K562 (cell line): ENCODE results near the gene GPR107. TPM values are rescaled to one million over a fixed set of nuclear protein-coding genes. Genes with fewer than 3 reads are reported as not detected.

Experiments
- ARID2 ChIP-seq: fragments of 450-650 bp; IDR thresholded peaks from 2 replicates; pipeline ENCODE4 v1.6.1; 2017; ENCODE audit warnings: antibody characterized with exemption, mild to moderate bottlenecking
- DIDO1 ChIP-seq: fragments of 450-650 bp; IDR thresholded peaks from 2 replicates; pipeline ENCODE4 v1.6.1; 2016; ENCODE audit warnings: low read depth, missing biosample characterization, missing genetic modification characterization
- E2F6 ChIP-seq, 2 experiments: IDR thresholded peaks; 2 replicates each; pipeline ENCODE4 v1.6.1; 2011; ENCODE audit warnings: borderline replicate concordance in 1 of 2, control low read depth in 1 of 2, low read depth in 1 of 2, low read length in 1 of 2, mild to moderate bottlenecking in 1 of 2, mixed read lengths in 1 of 2, moderate library complexity in 1 of 2; ENCODE audit not compliant: insufficient read depth in 1 of 2, insufficient read length in 1 of 2, poor library complexity in 1 of 2, severe bottlenecking in 1 of 2; ENCODE audit errors: extremely low read depth in 1 of 2
- HBP1 ChIP-seq: fragments of 450-650 bp; formaldehyde crosslinking; IDR thresholded peaks from 2 replicates; pipeline ENCODE4 v1.4.0; 2022; ENCODE audit warnings: missing genetic modification characterization
- PCBP2 ChIP-seq: fragments of 200-400 bp; formaldehyde crosslinking; IDR thresholded peaks from 2 replicates; pipeline ENCODE4 v1.6.1; 2018; ENCODE audit warnings: low read length, low read depth, mild to moderate bottlenecking, moderate library complexity; ENCODE audit not compliant: poor library complexity, severe bottlenecking
- RBM34 ChIP-seq: fragments of 200-400 bp; formaldehyde crosslinking; IDR thresholded peaks from 2 replicates; pipeline ENCODE4 v1.6.1; 2018; ENCODE audit warnings: low read length, borderline replicate concordance; ENCODE audit not compliant: insufficient read depth
- SIRT6 ChIP-seq: IDR thresholded peaks from one replicate; pipeline ENCODE4 v1.6.1; 2012; ENCODE audit warnings: low read depth, mild to moderate bottlenecking, control low read depth, inconsistent platforms, low read length, moderate library complexity
- TEAD4 ChIP-seq, 2 experiments: sonication (generic) in 1 of 2; formaldehyde crosslinking in 1 of 2; IDR thresholded peaks; 2 replicates each; pipeline versions ENCODE4 v1.6.1 to v1.8.0; 2012 to 2022; ENCODE audit warnings: borderline replicate concordance in 1 of 2, inconsistent platforms in 1 of 2, low read length in 1 of 2, mild to moderate bottlenecking in 1 of 2, missing genetic modification reagents in 1 of 2
- TFAP4 ChIP-seq: sonication (generic); formaldehyde crosslinking; IDR thresholded peaks from 2 replicates; pipeline ENCODE4 v1.8.0; 2022; ENCODE audit warnings: missing genetic modification reagents, mild to moderate bottlenecking, moderate library complexity, borderline replicate concordance
- TRIM25 ChIP-seq: fragments of 450-650 bp; IDR thresholded peaks from 2 replicates; pipeline ENCODE4 v1.7.0; 2016; ENCODE audit warnings: borderline replicate concordance
- ZBTB17 ChIP-seq: fragments of 450-650 bp; formaldehyde crosslinking; IDR thresholded peaks from 2 replicates; pipeline ENCODE4 v1.4.0; 2020; ENCODE audit warnings: mild to moderate bottlenecking
- ZKSCAN3 ChIP-seq: fragments of 250-450 bp; sonication (Bioruptor Pico); IDR thresholded peaks from 2 replicates; pipeline ENCODE4 v1.4.0; 2020
- ZNF140 ChIP-seq: fragments of 250-450 bp; sonication (Bioruptor Pico); IDR thresholded peaks from 2 replicates; pipeline ENCODE4 v1.8.0; 2021; ENCODE audit warnings: moderate library complexity, mild to moderate bottlenecking, inconsistent platforms
- ZNF583 ChIP-seq: fragments of 250-450 bp; sonication (Bioruptor Pico); IDR thresholded peaks from 2 replicates; pipeline ENCODE4 v1.4.0; 2020
- ZNF668 ChIP-seq: fragments of 250-450 bp; sonication (Bioruptor Pico); IDR thresholded peaks from 2 replicates; pipeline ENCODE4 v1.8.0; 2022; ENCODE audit warnings: mild to moderate bottlenecking, inconsistent platforms
- ZNF766 ChIP-seq: fragments of 200-800 bp; sonication (Bioruptor generic); conservative IDR thresholded peaks from 2 replicates; pipeline ENCODE4 v1.6.1; 2016; ENCODE audit warnings: missing genetic modification characterization, missing compliant biosample characterization
- polyA plus RNA-seq, 8 experiments: library from polyadenylated mRNA; depleted of rRNA in 4 of 8; stranded (reverse) in 5 of 8; unstranded in 3 of 8; fragments of >200 nt; fragmentation: Nextera tagmentation in 2 of 8; fragmentation: Illumina TruSeq in 1 of 8; extraction: Ambion mirVana in 2 of 8; extraction: Trizol in 1 of 8; gene quantifications; 2 replicates each; pipeline versions ENCODE4 v1.2.1 to v1.2.3, GENCODE V29; 2011 to 2014; ENCODE audit warnings: inconsistent platforms in 1 of 8, missing spikeins in 1 of 8
- total RNA-seq, 7 experiments: library from RNA; depleted of rRNA in 6 of 7; stranded (reverse); fragments of >200 nt in 6 of 7; fragmentation: Illumina TruSeq in 2 of 7; extraction: Trizol in 2 of 7; gene quantifications; 2 replicates each; pipeline versions ENCODE4 v1.2.1 to v1.2.3, GENCODE V29; 2011 to 2021; ENCODE audit warnings: low replicate concordance in 1 of 7

GPR107 gene
- total and polyA plus RNA-seq, 9 of the 15 experiments (the other 6 are each of a cell fraction or from before 2014, with no cell fraction given), result 3.2 to 34.6 (median 14.4) TPM

- TF ChIP-seq TRIM25, result no peak
- 0 out of 2 replicates have a peak, but pooled peaks have one; percentile 71 for TF ChIP-seq ZNF583 (CRISPR knock-in tag)
- 0 out of 2 replicates have a peak, but pooled peaks have one; percentile 5 for TF ChIP-seq TEAD4 (IDR thresholded peaks at IDR 0.05; ENCODE audit: low read length)
- TF ChIP-seq TEAD4 (CRISPR knock-in tag; IDR thresholded peaks at IDR 0.05; ENCODE audit: borderline replicate concordance), result no peak
- no peak for TF ChIP-seq PCBP2
- no peak for TF ChIP-seq ZNF668 (CRISPR knock-in tag)
- TF ChIP-seq ZBTB17, result no peak
- no peak for TF ChIP-seq HBP1 (CRISPR knock-in tag)
- peak; percentile 83; the same call in 1 of the 2 replicates for TF ChIP-seq TFAP4 (CRISPR knock-in tag)
- peak; percentile 38; the same call in 1 of the 2 replicates for TF ChIP-seq DIDO1 (tag)
- no peak for TF ChIP-seq ARID2
- no peak for TF ChIP-seq ZKSCAN3 (CRISPR knock-in tag)
- no peak for TF ChIP-seq ZNF140
- TF ChIP-seq SIRT6, result no peak
- no peak for TF ChIP-seq RBM34
- TF ChIP-seq E2F6 (IDR thresholded peaks at IDR 0.05; ENCODE audit: borderline replicate concordance in 1 of 2, extremely low read depth in 1 of 2, insufficient read depth in 1 of 2, insufficient read length in 1 of 2, low read depth in 1 of 2, low read length in 1 of 2, poor library complexity in 1 of 2, severe bottlenecking in 1 of 2), result peak; percentile 17 to 48
- TF ChIP-seq ZNF766 (CRISPR knock-in tag), result 0 out of 2 replicates have a peak, but pooled peaks have one; percentile 43
Observed at GRCh38 chr9:130053504-130054324, at the start of gene GPR107 (continued).
